GM12878 (cell line): ENCODE data around the gene SLC6A16. TPM values are rescaled to one million over a fixed set of nuclear protein-coding genes. Genes with fewer than 3 reads are reported as not detected.

Experiments
- ATAC-seq: fragments of 200-7000 bp; cut with Tn5 transposase; 3 replicates; pipeline ENCODE4 v1.9.1; 2020; ENCODE audit warnings: mild to moderate bottlenecking, moderate library complexity
- BruUV-seq: library from RNA; stranded (reverse); fragments of 400-500 nt; replicated peaks from 2 replicates; lab custom pipeline; 2021; lab: Mats Ljungman, UMichigan
- CTCF ChIA-PET: fragments of 300-600 bp; sonication (Branson Sonifier 250); formaldehyde crosslinking; extraction: SDS; loops from one replicate; lab custom pipeline; 2021; ENCODE audit warnings: inconsistent platforms; lab: Yijun Ruan, JAX
- POLR2A ChIA-PET: fragments of 350-600 bp; formaldehyde crosslinking; extraction: SDS; loops from one replicate; lab custom pipeline; 2021; ENCODE audit warnings: inconsistent platforms; lab: Charles Lee
- RAD21 ChIA-PET: fragments of 300-600 bp; sonication (Branson Sonifier 250); formaldehyde crosslinking; loops from one replicate; lab custom pipeline; 2023; ENCODE audit warnings: antibody characterized with exemption; ENCODE audit not compliant: unreplicated experiment; lab: Charles Lee
- SMC1A ChIA-PET: fragments of 300-600 bp; sonication (Branson Sonifier 250); formaldehyde crosslinking; loops from one replicate; lab custom pipeline; 2023; ENCODE audit not compliant: unreplicated experiment, uncharacterized antibody; lab: Charles Lee
- DNase-seq: peaks from one replicate; pipeline ENCODE4 v3.0.0-alpha.2; 2011; ENCODE audit warnings: low read depth, low spot score
- FAIRE-seq: peaks from 3 replicates; lab custom pipeline; 2011; peaks lifted over from hg19 to GRCh38; lab: Jason Lieb, UNC
- H2AFZ ChIP-seq: 2 replicates; pipeline ENCODE4 v1.6.0; 2011; ENCODE audit warnings: low read depth, low read length, control low read depth; ENCODE audit not compliant: control insufficient read depth
- H3K27ac ChIP-seq: 2 replicates; pipeline ENCODE4 v1.5.1; 2011; ENCODE audit warnings: control low read depth; ENCODE audit not compliant: control insufficient read depth, insufficient read depth
- H3K27me3 ChIP-seq, 2 experiments: replicated peaks in 1 of 2; 2 replicates each; pipeline versions ENCODE4 v1.6.0 to v1.6.1; 2011; ENCODE audit warnings: low read length in 1 of 2; ENCODE audit not compliant: control insufficient read depth in 2 of 2, insufficient read depth in 2 of 2
- H3K36me3 ChIP-seq, 2 experiments: 2 replicates each; pipeline ENCODE4 v1.5.1; 2011; ENCODE audit warnings: low read length in 1 of 2; ENCODE audit not compliant: control insufficient read depth in 2 of 2, insufficient read depth in 2 of 2
- H3K4me1 ChIP-seq: 2 replicates; pipeline ENCODE4 v1.6.1; 2011; ENCODE audit warnings: mild to moderate bottlenecking, low read length, moderate library complexity, mixed read lengths; ENCODE audit not compliant: control insufficient read depth, insufficient read depth
- H3K4me2 ChIP-seq: 2 replicates; pipeline ENCODE4 v1.6.0; 2011; ENCODE audit warnings: control low read depth; ENCODE audit not compliant: control insufficient read depth, insufficient read depth
- H3K4me3 ChIP-seq: fragments of 200-600 bp; sonication (generic); 2 replicates; pipeline ENCODE4 v1.5.1; 2016
- H3K79me2 ChIP-seq: 2 replicates; pipeline ENCODE4 v1.6.0; 2011; ENCODE audit warnings: low read length; ENCODE audit not compliant: control insufficient read depth, insufficient read depth
- H3K9ac ChIP-seq: 2 replicates; pipeline ENCODE4 v1.8.0; 2011; ENCODE audit warnings: low read length, control low read depth, mixed read lengths; ENCODE audit not compliant: control insufficient read depth, insufficient read depth
- H3K9me3 ChIP-seq: replicated peaks from 3 replicates; pipeline ENCODE4 v1.5.1; 2011; ENCODE audit warnings: mild to moderate bottlenecking, low read length; ENCODE audit not compliant: control insufficient read depth, insufficient read depth
- H4K20me1 ChIP-seq: 2 replicates; pipeline ENCODE4 v1.6.0; 2011; ENCODE audit not compliant: control insufficient read depth, insufficient read depth
- ASH2L ChIP-seq: fragments of 300-600, 200-600 bp; sonication (generic); IDR thresholded peaks from 2 replicates; pipeline ENCODE4 v1.6.1; 2017; ENCODE audit warnings: low read depth, mild to moderate bottlenecking, borderline replicate concordance
- CREM ChIP-seq: IDR thresholded peaks from 2 replicates; pipeline ENCODE4 v1.6.1; 2014; ENCODE audit warnings: antibody characterized with exemption, low read depth
- ELK1 ChIP-seq: IDR thresholded peaks from 2 replicates; pipeline ENCODE4 v1.6.1; 2012; ENCODE audit warnings: low read depth, low read length, improper control_type of control experiment
- HSF1 ChIP-seq: fragments of 150-350 bp; IDR thresholded peaks from 2 replicates; pipeline ENCODE4 v1.6.1; 2014; ENCODE audit warnings: mild to moderate bottlenecking, low read depth, low read length
- KDM1A ChIP-seq: fragments of 200-600 bp; sonication (generic); IDR thresholded peaks from 2 replicates; pipeline ENCODE4 v1.6.1; 2016; ENCODE audit warnings: borderline replicate concordance
- NRF1 ChIP-seq: conservative IDR thresholded peaks from 2 replicates; pipeline ENCODE4 v1.6.1; 2011; ENCODE audit warnings: mild to moderate bottlenecking, low read depth, low read length, improper control_type of control experiment
- POLR2AphosphoS5 ChIP-seq: IDR thresholded peaks from 2 replicates; pipeline ENCODE4 v1.6.1; 2011; ENCODE audit warnings: mild to moderate bottlenecking, low read length, inconsistent platforms
- RAD21 ChIP-seq: IDR thresholded peaks from 2 replicates; pipeline ENCODE4 v1.6.1; 2011; ENCODE audit warnings: mild to moderate bottlenecking, low read depth, low read length, moderate library complexity; ENCODE audit not compliant: insufficient read depth
- RELA ChIP-seq: fragments of 450-650 bp; IDR thresholded peaks from 2 replicates; pipeline ENCODE4 v1.8.0; 2014; ENCODE audit warnings: borderline replicate concordance; ENCODE audit not compliant: partially characterized antibody
- SMC3 ChIP-seq: IDR thresholded peaks from 2 replicates; pipeline ENCODE4 v1.6.1; 2011; ENCODE audit warnings: low read length, improper control_type of control experiment, borderline replicate concordance
- SPI1 ChIP-seq: IDR thresholded peaks from 2 replicates; pipeline ENCODE4 v1.6.1; 2011; ENCODE audit warnings: low read depth, mild to moderate bottlenecking, low read length, moderate library complexity, borderline replicate concordance; ENCODE audit not compliant: insufficient read depth
- YBX1 ChIP-seq: fragments of 450-650 bp; IDR thresholded peaks from 2 replicates; pipeline ENCODE4 v1.6.1; 2016; ENCODE audit warnings: antibody characterized with exemption
- ZNF384 ChIP-seq: IDR thresholded peaks from 2 replicates; pipeline ENCODE4 v1.6.1; 2012; ENCODE audit warnings: low read depth, mild to moderate bottlenecking, low read length, improper control_type of control experiment, borderline replicate concordance
- WGBS: methylation state at CpG from one replicate; pipeline ENCODE4 v1.1.6; 2016; ENCODE audit warnings: low lambda C conversion rate; ENCODE audit not compliant: insufficient replicate concordance, insufficient coverage; ENCODE audit errors: missing lambda C conversion rate; 5-methylcytosine and 5-hydroxymethylcytosine counted together
- in situ Hi-C: fragments of 300-500 bp; cut with MboI; formaldehyde crosslinking; loops from 9 replicates; pipeline ENCODE4 v1.14.3; 2018; ENCODE audit warnings: mixed read lengths
- intact Hi-C: fragments of 100-400 bp; cut with micrococcal nuclease; formaldehyde crosslinking; loops from one replicate; pipeline ENCODE4 v1.14.2; 2022; ENCODE audit not compliant: unreplicated experiment
- polyA plus RNA-seq, 11 experiments: library from polyadenylated mRNA; depleted of rRNA in 4 of 11; unstranded in 6 of 11; stranded (reverse) in 5 of 11; fragments of >200 nt; fragmentation: Nextera tagmentation in 4 of 11; fragmentation: Illumina TruSeq in 1 of 11; extraction: Ambion mirVana in 4 of 11; extraction: Trizol in 1 of 11; gene quantifications; 1 replicate in 1 of 11; 2 replicates in 10 of 11; pipeline versions ENCODE4 v1.2.1 to v1.2.3, GENCODE V29; 2011 to 2016; ENCODE audit warnings: inconsistent platforms in 2 of 11, missing spikeins in 2 of 11, low read depth in 1 of 11
- total RNA-seq, 4 experiments: library from RNA; depleted of rRNA in 3 of 4; stranded (reverse); fragments of >200 nt in 3 of 4; fragmentation: Illumina TruSeq in 1 of 4; extraction: Trizol in 1 of 4; gene quantifications; 2 replicates each; pipeline versions ENCODE4 v1.2.1 to v1.2.3, GENCODE V29; 2013 to 2021

The SLC6A16 gene
- total and polyA plus RNA-seq, 10 of the 15 experiments (the other 5 are each of a cell fraction or from before 2014, with no cell fraction given): 0.23 to 3.2 (median 0.54) TPM

- Histone ChIP-seq H4K20me1 (no peaks in the 10 kb centered on the region), H3K4me2 (no peak overlapping the region; the same call in 1 of the 2 replicates), H3K79me2 (no peaks in the 10 kb centered on the region), H3K36me3 (no peaks in the 10 kb centered on the region), H3K4me1 (peaks cover 7% of the 10 kb centered on the region), H3K4me3 (0 out of 2 replicates have a peak overlapping the region, but pooled peaks have one; percentile 1), H2AFZ (no peak overlapping the region; the same call in 1 of the 2 replicates), H3K27me3 (peaks cover 12 to 15% of the 10 kb centered on the region in 2 experiments; a peak in 3 of 4 replicates), H3K27ac (no peak overlapping the region), H3K9ac (no peak overlapping the region), H3K9me3 (no peaks in the 10 kb centered on the region; the same call in 2 of the 3 replicates)
- ChIA-PET SMC1A (no interaction called here), RAD21 (interaction anchor here (0.9 kb wide), 1 partner anchor 11 kb away, joined by 3 read pairs; no protein-coding TSS in a partner anchor), POLR2A (no interaction called here), CTCF (no interaction called here)
- FAIRE-seq (no peak), ATAC-seq (no peak), DNase-seq (no peak)
- WGBS: 3% methylated on average over 13 of the region's 14 CpGs
- TF ChIP-seq CREM: no peak
- TF ChIP-seq ZNF384: no peak
- TF ChIP-seq POLR2AphosphoS5: no peak
- TF ChIP-seq ELK1: no peak
- no peak for TF ChIP-seq SMC3
- no peak for TF ChIP-seq KDM1A
- no peak for TF ChIP-seq RELA
- no peak for TF ChIP-seq HSF1
- no peak for TF ChIP-seq ASH2L
- no peak for TF ChIP-seq NRF1
- TF ChIP-seq YBX1: no peak
- TF ChIP-seq RAD21: no peak
- TF ChIP-seq SPI1: no peak
- BruUV-seq: no TSS peak
- intact Hi-C loops (no loop called here), in situ Hi-C loops (no loop called here)
Observed at GRCh38 chr19:49362929-49363267, 37.9 kb upstream of the SLC6A16 start.
